HCT116 (cell line): ENCODE results near the gene SPON2. TPM values are rescaled to one million over a fixed set of nuclear protein-coding genes. Genes with fewer than 3 reads are reported as not detected.

Experiments
- ATAC-seq: fragments of 200-7000 bp; cut with Tn5 transposase; 2 replicates; pipeline ENCODE4 v1.9.1; 2020; ENCODE audit warnings: mild to moderate bottlenecking, moderate library complexity
- BruUV-seq: library from RNA; stranded (reverse); fragments of 400-500 nt; replicated peaks from 2 replicates; lab custom pipeline; 2021; lab: Mats Ljungman, UMichigan
- CTCF ChIA-PET: fragments of 300-600 bp; sonication (Branson Sonifier 250); formaldehyde crosslinking; loops from one replicate; lab custom pipeline; 2021; ENCODE audit warnings: antibody characterized with exemption; lab: Charles Lee
- POLR2A ChIA-PET: fragments of 300-600, 350-600 bp; sonication (Branson Sonifier 250); formaldehyde crosslinking; loops from one replicate; lab custom pipeline; 2021; ENCODE audit warnings: antibody characterized with exemption; lab: Charles Lee
- RAD21 ChIA-PET, 2 experiments: fragments of 300-600 bp; sonication (Branson Sonifier 250); formaldehyde crosslinking; loops; one replicate each; lab custom pipeline; 2023; ENCODE audit warnings: low total read pairs in 2 of 2; ENCODE audit not compliant: uncharacterized antibody in 2 of 2, unreplicated experiment in 2 of 2, low non-redundant PET in 1 of 2; lab: Charles Lee
- DNase-seq: peaks from one replicate; pipeline ENCODE4 v3.0.0-alpha.2; 2010; ENCODE audit warnings: low read depth, low spot score
- H2AFZ ChIP-seq: fragments of 200-600 bp; shearing (Covaris generic), sonication (generic); 2 replicates; pipeline ENCODE4 v1.6.1; 2017; ENCODE audit warnings: low read depth, mixed run types, mixed read lengths, antibody characterized with exemption, low read length; ENCODE audit not compliant: poor library complexity, severe bottlenecking
- H3K27ac ChIP-seq: 2 replicates; pipeline ENCODE4 v1.5.1; 2012; ENCODE audit warnings: low read depth, low read length
- H3K27me3 ChIP-seq: fragments of 200-600 bp; sonication (generic); 2 replicates; pipeline ENCODE4 v1.6.1; 2016; ENCODE audit warnings: mixed run types, low read length, mixed read lengths; ENCODE audit not compliant: insufficient read depth
- H3K36me3 ChIP-seq, 2 experiments: fragments of 200-500 bp in 1 of 2; fragments of 200-600 bp in 1 of 2; sonication (Bioruptor generic) in 1 of 2; sonication (generic) in 1 of 2; 2 replicates each; pipeline versions ENCODE4 v1.5.1 to v1.6.1; 2014 to 2016; ENCODE audit warnings: low read length in 2 of 2, inconsistent platforms in 1 of 2, mixed read lengths in 1 of 2, mixed run types in 1 of 2; ENCODE audit not compliant: insufficient read depth in 2 of 2, control insufficient read depth in 1 of 2
- H3K4me1 ChIP-seq, 2 experiments: fragments of 200-600 bp in 1 of 2; sonication (generic) in 1 of 2; 2 replicates each; pipeline versions ENCODE4 v1.5.1 to v1.6.1; 2012 to 2017; ENCODE audit warnings: low read length in 2 of 2, inconsistent platforms in 1 of 2, mild to moderate bottlenecking in 1 of 2, mixed read lengths in 1 of 2, mixed run types in 1 of 2, moderate library complexity in 1 of 2; ENCODE audit not compliant: insufficient read depth in 2 of 2, control insufficient read depth in 1 of 2
- H3K4me2 ChIP-seq: fragments of 200-600 bp; sonication (generic); 2 replicates; pipeline ENCODE4 v1.6.1; 2017; ENCODE audit warnings: mixed run types, low read length, mixed read lengths
- H3K4me3 ChIP-seq, 2 experiments: fragments of 200-600 bp in 1 of 2; sonication (generic) in 1 of 2; replicated peaks in 1 of 2; 2 replicates each; pipeline ENCODE4 v1.5.1; 2011 to 2016; ENCODE audit warnings: low read length in 2 of 2, control low read depth in 1 of 2, low read depth in 1 of 2, mild to moderate bottlenecking in 1 of 2, mixed read lengths in 1 of 2, mixed run types in 1 of 2
- H3K79me2 ChIP-seq: fragments of 200-600 bp; sonication (generic); 2 replicates; pipeline ENCODE4 v1.6.1; 2017; ENCODE audit warnings: mild to moderate bottlenecking, mixed run types, low read length, moderate library complexity, mixed read lengths; ENCODE audit not compliant: insufficient read depth
- H3K9ac ChIP-seq: fragments of 200-600 bp; sonication (generic); 2 replicates; pipeline ENCODE4 v1.6.1; 2016; ENCODE audit warnings: low read length, mixed read lengths
- H3K9me2 ChIP-seq: fragments of 200-600 bp; sonication (generic), shearing (Covaris generic); 2 replicates; pipeline ENCODE4 v1.6.1; 2017; ENCODE audit warnings: mixed run types, mild to moderate bottlenecking, moderate library complexity; ENCODE audit not compliant: insufficient read depth
- H3K9me3 ChIP-seq, 2 experiments: fragments of 200-500 bp in 1 of 2; fragments of 200-600 bp in 1 of 2; sonication (Bioruptor generic) in 1 of 2; sonication (generic) in 1 of 2; 2 replicates each; pipeline ENCODE4 v1.6.1; 2014 to 2017; ENCODE audit warnings: low read length in 2 of 2, mixed read lengths in 2 of 2, inconsistent platforms in 1 of 2, low read depth in 1 of 2, mild to moderate bottlenecking in 1 of 2, mixed run types in 1 of 2, moderate library complexity in 1 of 2; ENCODE audit not compliant: control insufficient read depth in 1 of 2, insufficient read depth in 1 of 2
- H4K20me1 ChIP-seq: fragments of 200-600 bp; sonication (generic), shearing (Covaris generic); 2 replicates; pipeline ENCODE4 v1.6.1; 2017; ENCODE audit warnings: mixed run types, mild to moderate bottlenecking, moderate library complexity; ENCODE audit not compliant: insufficient read depth
- CBX3 ChIP-seq: IDR thresholded peaks from 2 replicates; pipeline ENCODE4 v1.6.1; 2012; ENCODE audit warnings: low read depth
- CEBPB ChIP-seq: IDR thresholded peaks from 2 replicates; pipeline ENCODE4 v1.6.1; 2012; ENCODE audit warnings: low read depth
- CTCF ChIP-seq, 3 experiments: fragments of 200-600 bp in 1 of 3; sonication (generic) in 1 of 3; IDR thresholded peaks in 2 of 3; conservative IDR thresholded peaks in 1 of 3; 2 replicates each; pipeline ENCODE4 v1.5.1; 2012 to 2017; ENCODE audit warnings: low read depth in 2 of 3, low read length in 2 of 3, antibody characterized with exemption in 1 of 3, borderline replicate concordance in 1 of 3, control low read depth in 1 of 3, mild to moderate bottlenecking in 1 of 3, mixed read lengths in 1 of 3, mixed run types in 1 of 3, moderate library complexity in 1 of 3; ENCODE audit not compliant: insufficient read depth in 1 of 3
- EGR1 ChIP-seq: IDR thresholded peaks from 2 replicates; pipeline ENCODE4 v1.6.1; 2012; ENCODE audit warnings: low read depth
- SP1 ChIP-seq: IDR thresholded peaks from 2 replicates; pipeline ENCODE4 v1.6.1; 2012; ENCODE audit warnings: low read depth
- SRF ChIP-seq: IDR thresholded peaks from 2 replicates; pipeline ENCODE4 v1.6.1; 2012; ENCODE audit warnings: low read depth
- ZBTB33 ChIP-seq: IDR thresholded peaks from 2 replicates; pipeline ENCODE4 v1.6.1; 2011; ENCODE audit warnings: mild to moderate bottlenecking, low read length, moderate library complexity; ENCODE audit not compliant: insufficient replicate concordance; ENCODE audit errors: extremely low read depth
- ZNF274 ChIP-seq: fragments of 200-500 bp; sonication (Bioruptor generic); IDR thresholded peaks from 2 replicates; pipeline ENCODE4 v1.6.1; 2014; ENCODE audit warnings: mild to moderate bottlenecking, low read depth, low read length, inconsistent platforms
- intact Hi-C: fragments of 100-400 bp; cut with micrococcal nuclease; formaldehyde crosslinking; loops from 2 replicates; pipeline ENCODE4 v1.10.0; 2022
- total RNA-seq: library from RNA; stranded (reverse); gene quantifications from one replicate; pipeline ENCODE4 v1.2.1, GENCODE V29; 2021; ENCODE audit not compliant: unreplicated experiment

The SPON2 gene
- total RNA-seq, 1 experiment from 2014 or later, result 1.5 TPM

- Histone ChIP-seq H3K36me3 (no peaks in the 10 kb centered on the region), H3K9me3 (no peaks in the 10 kb centered on the region), H3K79me2 (no peaks in the 10 kb centered on the region), H3K27me3 (no peaks in the 10 kb centered on the region), H3K9me2 (no peaks in the 10 kb centered on the region), H3K4me1 (peaks cover 3 to 16% of the 10 kb centered on the region in 2 experiments; a peak in 3 of 4 replicates), H3K4me2 (no peak overlapping the region), H4K20me1 (no peaks in the 10 kb centered on the region)
- intact Hi-C loops, result no loop called here
- POLR2A ChIA-PET, result no interaction called here
- no TSS peak for BruUV-seq
- ATAC-seq (no peak), DNase-seq (no peak)
- CTCF ChIA-PET, result no interaction called here
- TF ChIP-seq CBX3 (no peak), SP1 (no peak), ZBTB33 (no peak), CEBPB (no peak)
- TF ChIP-seq, all 23 proteins: peak for 0
- Histone ChIP-seq H3K9ac (no peak overlapping the region), H3K4me3 (no peak overlapping the region), H2AFZ (no peak overlapping the region), H3K27ac (no peak overlapping the region)
- RAD21 ChIA-PET, result no interaction called here
These were observed 1.4 kb downstream of the SPON2 start for GRCh38 chr4:1170976-1171310.

GRCh38 chr4:1170156-1170975 is 2.0 kb downstream of the SPON2 start:
- peaks cover 3 to 16% of the 10 kb centered on the region in 2 experiments; a peak in 3 of 4 replicates for H3K4me1 ChIP-seq
- no peak overlapping the region for H3K27ac ChIP-seq
- ATAC-seq (no peak), DNase-seq (no peak)
- no peaks in the 10 kb centered on the region for H3K9me3 ChIP-seq
- no peaks in the 10 kb centered on the region for H4K20me1 ChIP-seq
- ChIA-PET POLR2A (no interaction called here), RAD21 (no interaction called here), CTCF (no interaction called here)
- H3K79me2 ChIP-seq, result no peaks in the 10 kb centered on the region
- no peak overlapping the region for H3K9ac ChIP-seq
- no peak overlapping the region for H3K4me3 ChIP-seq
- no peaks in the 10 kb centered on the region for H3K9me2 ChIP-seq
- no TSS peak for BruUV-seq
- H3K27me3 ChIP-seq, result no peaks in the 10 kb centered on the region
- no peak for TF ChIP-seq CEBPB
- no peak for TF ChIP-seq CTCF (IDR thresholded peaks at IDR 0.05 in 2 of 3, conservative IDR thresholded peaks at IDR 0.05 in 1 of 3; ENCODE audit: borderline replicate concordance in 1 of 3, insufficient read depth in 1 of 3, low read depth in 2 of 3, low read length in 2 of 3)
- no peak for TF ChIP-seq EGR1
- TF ChIP-seq ZNF274, result no peak
- no peak for TF ChIP-seq SRF
- no peak overlapping the region for H3K4me2 ChIP-seq
- no peak overlapping the region for H2AFZ ChIP-seq
- H3K36me3 ChIP-seq, result no peaks in the 10 kb centered on the region
- intact Hi-C loops, result no loop called here
